ENCODE data around the gene B3GNT5.
A peak's percentile ranks its signal among the peaks of the same experiment; 100 is the strongest.

B3GNT5 gene, protein sequence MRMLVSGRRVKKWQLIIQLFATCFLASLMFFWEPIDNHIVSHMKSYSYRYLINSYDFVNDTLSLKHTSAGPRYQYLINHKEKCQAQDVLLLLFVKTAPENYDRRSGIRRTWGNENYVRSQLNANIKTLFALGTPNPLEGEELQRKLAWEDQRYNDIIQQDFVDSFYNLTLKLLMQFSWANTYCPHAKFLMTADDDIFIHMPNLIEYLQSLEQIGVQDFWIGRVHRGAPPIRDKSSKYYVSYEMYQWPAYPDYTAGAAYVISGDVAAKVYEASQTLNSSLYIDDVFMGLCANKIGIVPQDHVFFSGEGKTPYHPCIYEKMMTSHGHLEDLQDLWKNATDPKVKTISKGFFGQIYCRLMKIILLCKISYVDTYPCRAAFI

DNA sequence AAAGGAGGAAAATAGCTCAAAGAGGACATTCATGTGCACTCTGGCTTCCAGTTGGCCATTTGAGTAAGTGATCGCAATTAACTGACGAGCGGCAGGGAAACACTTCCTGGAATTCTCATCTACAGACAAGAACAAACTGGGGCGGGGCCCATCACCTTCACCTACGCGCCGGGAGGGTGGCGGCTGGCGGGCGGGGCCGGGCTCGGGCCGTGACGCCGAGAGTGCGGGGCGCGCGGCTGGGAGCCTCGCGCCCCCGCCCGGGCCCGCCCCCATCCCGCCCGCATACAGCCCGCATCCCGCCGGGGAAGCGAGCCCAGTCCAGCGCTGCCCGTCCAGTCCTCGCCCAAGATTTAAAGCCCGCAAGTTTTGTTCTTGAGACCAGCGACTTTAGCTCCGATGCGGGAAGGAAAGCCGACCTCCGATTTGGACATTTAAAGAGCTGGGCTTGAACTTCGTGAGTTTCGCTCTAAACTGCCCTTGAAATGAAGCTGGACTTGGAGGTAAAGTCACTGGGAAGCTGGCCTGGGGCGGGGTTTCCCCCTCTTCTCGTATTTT lies at the start of gene B3GNT5:
B3GNT5 (plus strand) TSS at position 281 of the 555 bp plus-strand sequence. CDS start 16,546 bp downstream, outside the sequence.
- Mint-ChIP-seq H3K27me3 (ENCODE audit: low read depth) (peaks cover 10% of the 10 kb centered on the region), H3K4me3 (peak within 1 kb of the TSS; percentile 80), H3K27ac (peak within 1 kb of the TSS; percentile 29), H3K9me3 (no peaks in the 10 kb centered on the region), H3K4me1 (ENCODE audit: low read depth) (peaks cover 11% of the 10 kb centered on the region), H3K36me3 (ENCODE audit: low read depth) (peaks cover 3% of the 10 kb centered on the region)
- DNase-seq (ENCODE audit: low spot score): peak; percentile 53

DNA sequence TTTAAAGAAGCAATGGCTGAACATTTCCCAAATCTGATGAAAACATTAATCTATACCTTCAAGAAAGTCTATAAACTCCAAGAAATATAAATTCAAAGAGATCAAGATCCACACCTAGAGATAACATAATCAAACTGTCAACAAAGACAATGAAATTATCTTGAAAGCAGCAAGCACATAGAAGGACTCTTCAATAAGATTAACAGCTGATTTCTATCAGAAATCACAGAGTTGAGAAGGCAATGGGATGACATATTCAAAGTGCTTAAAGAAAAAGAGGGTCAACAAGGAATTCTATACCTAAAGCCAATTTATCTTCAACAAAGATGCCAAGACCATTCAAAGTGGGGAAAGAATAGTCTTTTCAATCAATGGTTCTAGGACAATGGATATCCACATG lies 49.4 kb upstream of the B3GNT5 start:
- Mint-ChIP-seq H3K4me3 (no peak overlapping the region), H3K27me3 (ENCODE audit: low read depth) (no peaks in the 10 kb centered on the region), H3K9me3 (peaks cover 26% of the 10 kb centered on the region), H3K27ac (no peak overlapping the region), H3K36me3 (ENCODE audit: low read depth) (peaks cover 29% of the 10 kb centered on the region), H3K4me1 (ENCODE audit: low read depth) (peaks cover 19% of the 10 kb centered on the region)
- no peak for DNase-seq (ENCODE audit: low spot score)

DNA sequence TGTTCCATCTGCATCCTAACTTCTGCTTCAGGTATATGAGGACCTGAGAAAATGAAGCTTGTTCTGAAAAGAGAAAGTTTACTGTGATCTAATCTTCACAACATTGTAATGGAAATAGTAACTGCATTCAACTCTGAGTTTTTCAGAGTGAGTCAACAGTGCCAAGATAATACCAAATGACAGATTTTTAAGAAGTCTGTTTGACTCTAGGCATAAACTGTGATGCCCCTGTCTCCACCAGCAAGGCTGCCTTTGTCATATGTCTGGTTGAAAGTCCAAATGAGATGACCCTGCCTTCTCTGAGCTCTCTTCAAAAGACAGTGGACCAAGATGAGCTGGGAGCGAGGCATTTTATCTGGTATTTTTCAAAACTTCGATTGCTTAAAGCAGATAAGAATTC lies 44.8 kb upstream of the B3GNT5 start:
- DNase-seq (ENCODE audit: low spot score): no peak
- Mint-ChIP-seq H3K9me3 (peaks cover 49% of the 10 kb centered on the region), H3K36me3 (ENCODE audit: low read depth) (peaks cover 30% of the 10 kb centered on the region), H3K4me3 (no peak overlapping the region), H3K27ac (no peak overlapping the region), H3K27me3 (ENCODE audit: low read depth) (no peaks in the 10 kb centered on the region), H3K4me1 (ENCODE audit: low read depth) (peaks cover 6% of the 10 kb centered on the region)

DNA sequence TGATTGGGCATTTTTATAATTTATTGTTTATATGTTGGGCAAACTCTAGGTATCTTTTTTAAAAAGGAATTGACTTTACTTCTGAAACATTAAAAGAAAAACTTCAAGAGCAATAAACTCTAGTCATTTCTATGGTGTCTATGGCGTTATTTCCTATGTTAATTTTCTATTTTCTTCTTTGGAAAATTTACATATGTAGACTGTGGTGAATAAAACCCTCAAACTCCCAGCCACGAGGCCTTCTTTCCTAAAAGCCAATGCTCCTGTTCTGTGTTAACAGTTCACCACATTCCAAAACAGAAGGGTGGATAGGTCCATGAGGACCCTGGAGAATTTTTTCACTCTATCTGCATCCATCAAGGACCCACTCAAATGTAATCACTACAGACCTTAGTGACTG lies 44.3 kb upstream of the B3GNT5 start:
- Mint-ChIP-seq H3K9me3 (peaks cover 43% of the 10 kb centered on the region), H3K27ac (no peak overlapping the region), H3K36me3 (ENCODE audit: low read depth) (peaks cover 25% of the 10 kb centered on the region), H3K4me3 (no peak overlapping the region), H3K4me1 (ENCODE audit: low read depth) (peaks cover 6% of the 10 kb centered on the region), H3K27me3 (ENCODE audit: low read depth) (no peaks in the 10 kb centered on the region)
- DNase-seq (ENCODE audit: low spot score): no peak

DNA sequence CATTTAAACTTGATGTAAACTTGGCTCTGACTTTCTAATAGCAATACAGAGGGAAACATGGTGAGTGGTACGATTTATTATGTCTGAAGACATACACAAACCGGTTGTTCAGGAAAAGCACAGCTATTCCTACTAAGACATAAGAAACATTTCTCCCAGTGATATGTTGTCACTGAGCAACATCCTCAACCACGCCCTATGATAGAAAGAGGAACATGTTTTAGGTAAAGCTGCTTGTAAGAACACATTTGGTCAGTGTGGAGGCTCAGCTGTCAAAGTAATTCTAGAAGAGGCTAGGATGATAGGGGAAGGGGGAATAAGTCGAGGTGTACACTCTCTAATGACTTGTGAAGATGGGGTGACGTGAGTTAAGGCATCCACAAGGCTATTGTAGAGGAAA lies 42.7 kb upstream of the B3GNT5 start:
- Mint-ChIP-seq H3K4me3 (no peak overlapping the region), H3K9me3 (peaks cover 35% of the 10 kb centered on the region), H3K36me3 (ENCODE audit: low read depth) (peaks cover 20% of the 10 kb centered on the region), H3K4me1 (ENCODE audit: low read depth) (peaks cover 6% of the 10 kb centered on the region), H3K27me3 (ENCODE audit: low read depth) (no peaks in the 10 kb centered on the region), H3K27ac (no peak overlapping the region)
- DNase-seq (ENCODE audit: low spot score): no peak

DNA sequence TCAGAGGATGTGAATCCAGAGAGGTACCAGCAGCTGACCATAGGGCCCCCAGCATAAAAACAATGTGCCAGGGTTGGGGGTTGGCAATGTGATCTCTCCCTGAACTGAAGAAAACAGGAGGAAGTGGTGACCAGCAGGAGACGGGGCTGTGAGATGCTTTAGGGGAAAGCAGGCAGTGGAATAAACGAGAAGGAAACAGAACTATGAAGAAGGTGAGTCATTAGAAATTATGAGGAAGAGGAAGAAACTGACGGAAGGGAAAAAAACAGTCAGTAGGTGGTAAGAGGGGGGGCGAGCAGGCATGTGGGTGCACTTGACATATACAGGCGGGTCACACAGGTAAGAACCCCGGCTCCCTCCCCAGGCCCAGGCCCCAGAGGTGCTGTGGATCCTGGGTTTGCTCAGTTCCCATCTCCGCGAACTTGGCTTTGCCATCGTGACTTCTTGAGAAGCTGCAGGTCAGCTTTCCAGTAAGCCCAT lies 42.2 kb upstream of the B3GNT5 start:
- peaks cover 6% of the 10 kb centered on the region for H3K4me1 Mint-ChIP-seq (ENCODE audit: low read depth)
- no peaks in the 10 kb centered on the region for H3K27me3 Mint-ChIP-seq (ENCODE audit: low read depth)
- H3K9me3 Mint-ChIP-seq: peaks cover 35% of the 10 kb centered on the region
- no peak overlapping the region for H3K27ac Mint-ChIP-seq
- peaks cover 20% of the 10 kb centered on the region for H3K36me3 Mint-ChIP-seq (ENCODE audit: low read depth)
- no peak overlapping the region for H3K4me3 Mint-ChIP-seq
- DNase-seq (ENCODE audit: low spot score): peak; percentile 35

GRCh38 chr3:183211352-183211751 lies 41.7 kb upstream of the B3GNT5 start:
- DNase-seq (ENCODE audit: low spot score): no peak
- peaks cover 6% of the 10 kb centered on the region for H3K4me1 Mint-ChIP-seq (ENCODE audit: low read depth)
- H3K36me3 Mint-ChIP-seq (ENCODE audit: low read depth): peaks cover 19% of the 10 kb centered on the region
- peaks cover 33% of the 10 kb centered on the region for H3K9me3 Mint-ChIP-seq
- H3K27me3 Mint-ChIP-seq (ENCODE audit: low read depth): no peaks in the 10 kb centered on the region
- H3K27ac Mint-ChIP-seq: no peak overlapping the region
- H3K4me3 Mint-ChIP-seq: no peak overlapping the region

- no peak overlapping the region for H3K4me3 Mint-ChIP-seq
- H3K27me3 Mint-ChIP-seq (ENCODE audit: low read depth): no peaks in the 10 kb centered on the region
- H3K36me3 Mint-ChIP-seq (ENCODE audit: low read depth): peaks cover 18% of the 10 kb centered on the region
- DNase-seq (ENCODE audit: low spot score): no peak
- H3K27ac Mint-ChIP-seq: no peak overlapping the region
- peaks cover 5% of the 10 kb centered on the region for H3K4me1 Mint-ChIP-seq (ENCODE audit: low read depth)
- H3K9me3 Mint-ChIP-seq: peaks cover 29% of the 10 kb centered on the region
These were observed 41.0 kb upstream of the B3GNT5 start for GRCh38 chr3:183212096-183212495.

DNA sequence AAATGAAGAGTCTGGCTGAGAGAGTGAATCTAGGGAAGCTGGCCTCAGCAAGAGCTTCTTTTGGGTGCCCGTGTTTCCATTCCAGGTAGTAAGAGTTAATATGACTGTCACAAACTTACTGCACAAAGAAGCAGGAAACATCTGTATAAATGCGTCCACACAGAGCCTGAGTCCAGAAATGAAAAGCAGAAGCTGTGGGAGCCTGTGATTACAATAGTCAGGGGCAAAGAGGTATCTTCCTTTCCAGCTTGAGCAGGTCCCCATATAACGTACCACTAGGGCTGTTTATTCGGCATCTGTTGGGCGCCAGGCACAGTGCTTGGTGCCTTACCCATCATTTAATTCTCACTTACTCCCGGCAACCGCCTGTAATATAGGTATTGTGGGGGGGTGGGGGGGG lies 40.5 kb upstream of the B3GNT5 start:
- Mint-ChIP-seq H3K4me1 (ENCODE audit: low read depth) (peaks cover 5% of the 10 kb centered on the region), H3K4me3 (no peak overlapping the region), H3K36me3 (ENCODE audit: low read depth) (peaks cover 18% of the 10 kb centered on the region), H3K27me3 (ENCODE audit: low read depth) (no peaks in the 10 kb centered on the region), H3K9me3 (peaks cover 29% of the 10 kb centered on the region), H3K27ac (no peak overlapping the region)
- no peak for DNase-seq (ENCODE audit: low spot score)

GRCh38 chr3:183213415-183214276 lies 39.4 kb upstream of the B3GNT5 start:
- H3K9me3 Mint-ChIP-seq: peaks cover 24% of the 10 kb centered on the region
- H3K4me1 Mint-ChIP-seq (ENCODE audit: low read depth): peaks cover 7% of the 10 kb centered on the region
- peaks cover 13% of the 10 kb centered on the region for H3K36me3 Mint-ChIP-seq (ENCODE audit: low read depth)
- H3K27ac Mint-ChIP-seq: no peak overlapping the region
- no peak for DNase-seq (ENCODE audit: low spot score)
- H3K27me3 Mint-ChIP-seq (ENCODE audit: low read depth): no peaks in the 10 kb centered on the region
- no peak overlapping the region for H3K4me3 Mint-ChIP-seq

DNA sequence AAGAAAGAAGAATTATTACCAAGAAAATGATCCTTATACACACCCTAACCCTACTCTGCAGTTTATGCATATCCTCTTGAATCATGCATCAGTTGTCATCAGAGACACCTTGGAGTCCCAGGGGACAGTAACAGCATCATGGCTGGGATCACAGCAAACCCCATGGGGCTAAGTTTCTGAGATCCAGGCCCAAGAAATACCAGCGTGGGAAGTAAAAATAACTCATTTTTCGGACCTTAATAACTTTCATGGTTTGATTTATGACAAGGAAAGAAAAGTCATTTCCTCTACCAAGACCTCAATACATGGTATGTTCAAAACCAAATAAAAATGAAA lies 38.8 kb upstream of the B3GNT5 start:
- peaks cover 13% of the 10 kb centered on the region for H3K36me3 Mint-ChIP-seq (ENCODE audit: low read depth)
- peaks cover 20% of the 10 kb centered on the region for H3K9me3 Mint-ChIP-seq
- no peak overlapping the region for H3K4me3 Mint-ChIP-seq
- no peaks in the 10 kb centered on the region for H3K27me3 Mint-ChIP-seq (ENCODE audit: low read depth)
- DNase-seq (ENCODE audit: low spot score): no peak
- no peak overlapping the region for H3K27ac Mint-ChIP-seq
- H3K4me1 Mint-ChIP-seq (ENCODE audit: low read depth): peaks cover 12% of the 10 kb centered on the region

DNA sequence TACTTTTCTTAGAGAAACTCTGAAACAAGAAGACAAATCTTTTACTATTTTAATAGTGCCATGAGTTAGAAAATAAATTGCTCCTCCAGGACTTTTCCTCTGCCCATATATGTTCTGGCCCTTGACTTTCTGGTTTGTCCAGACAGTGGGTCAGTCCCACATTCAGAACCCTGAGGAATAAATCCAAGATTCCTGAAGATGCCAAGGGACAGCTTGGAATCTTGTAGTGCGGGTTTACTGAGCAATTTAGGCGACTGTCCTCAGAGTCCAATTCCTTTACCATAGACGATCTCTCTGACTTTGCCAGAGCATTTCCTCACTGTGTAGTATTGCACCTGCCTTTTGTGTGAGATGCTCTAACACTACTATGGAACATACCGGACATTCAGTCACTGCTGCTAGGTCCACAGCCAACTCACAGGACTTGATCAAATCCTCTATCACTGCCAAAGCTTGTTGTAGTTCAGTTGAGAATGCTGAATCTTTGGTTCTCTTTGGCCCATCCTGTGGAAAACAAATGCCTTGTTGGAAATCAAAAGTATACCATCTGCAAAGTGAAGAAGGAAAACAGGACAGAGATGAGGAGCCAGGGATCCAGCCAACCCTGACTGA lies 37.4 kb upstream of the B3GNT5 start:
- Mint-ChIP-seq H3K27ac (no peak overlapping the region), H3K4me3 (no peak overlapping the region), H3K36me3 (ENCODE audit: low read depth) (peaks cover 4% of the 10 kb centered on the region), H3K27me3 (ENCODE audit: low read depth) (no peaks in the 10 kb centered on the region), H3K9me3 (peaks cover 10% of the 10 kb centered on the region), H3K4me1 (ENCODE audit: low read depth) (peaks cover 12% of the 10 kb centered on the region)
- DNase-seq (ENCODE audit: low spot score): no peak

- Mint-ChIP-seq H3K4me1 (ENCODE audit: low read depth) (peaks cover 9% of the 10 kb centered on the region), H3K9me3 (no peaks in the 10 kb centered on the region), H3K36me3 (ENCODE audit: low read depth) (no peaks in the 10 kb centered on the region), H3K4me3 (no peak overlapping the region), H3K27me3 (ENCODE audit: low read depth) (no peaks in the 10 kb centered on the region), H3K27ac (no peak overlapping the region)
- DNase-seq (ENCODE audit: low spot score): no peak
These were observed 35.3 kb upstream of the B3GNT5 start for GRCh38 chr3:183217548-183218332.

All from T-helper 2 cell treated with Interferon-gamma antibody and Interleukin-4, amounts not matched to agents 5 μg/mL and 100 μg/mL, for 36 hours (primary cell).